Measurements from ENCODE around the gene ZCCHC24. TPM values are rescaled to one million over a fixed set of nuclear protein-coding genes. Genes with fewer than 3 reads are reported as not detected.

ZCCHC24 gene
- total and polyA plus RNA-seq, 2 of the 8 experiments (the other 6 are each of a cell fraction or from before 2014, with no cell fraction given): 3.9 to 6.9 TPM

DNA sequence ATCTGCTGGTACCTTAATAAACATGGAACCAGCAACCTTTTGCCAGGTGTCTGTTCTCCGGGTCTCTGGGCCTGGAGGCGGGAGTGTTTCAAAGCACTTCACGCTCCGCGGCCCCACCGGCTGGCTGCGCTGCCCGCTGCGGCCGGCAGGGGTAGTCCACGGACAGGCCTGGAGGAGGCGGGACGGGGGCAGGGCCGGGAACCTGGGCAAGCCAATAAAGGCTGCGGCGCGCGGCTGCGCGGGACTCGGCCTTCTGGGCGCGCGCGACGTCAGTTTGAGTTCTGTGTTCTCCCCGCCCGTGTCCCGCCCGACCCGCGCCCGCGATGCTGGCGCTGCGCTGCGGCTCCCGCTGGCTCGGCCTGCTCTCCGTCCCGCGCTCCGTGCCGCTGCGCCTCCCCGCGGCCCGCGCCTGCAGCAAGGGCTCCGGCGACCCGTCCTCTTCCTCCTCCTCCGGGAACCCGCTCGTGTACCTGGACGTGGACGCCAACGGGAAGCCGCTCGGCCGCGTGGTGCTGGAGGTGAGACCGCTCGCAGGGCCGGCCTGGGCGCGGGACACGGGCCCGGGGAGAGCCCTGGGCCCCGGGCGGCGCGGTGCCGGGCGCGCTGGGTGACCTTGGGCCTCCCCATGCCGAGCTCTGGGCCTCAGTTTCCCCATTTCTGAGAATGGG is 98.1 kb downstream of the ZCCHC24 start, which contains the start of gene PPIF:
Gene PPIF, plus strand, starts transcription at position 244 of the 668 bp plus-strand sequence. Its CDS starts 80 bp downstream, at position 324.
- DNase-seq (ENCODE audit: low read depth in 1 of 2, low spot score in 2 of 2) (peak; percentile 64 to 98), FAIRE-seq (no peak)
- H2BK120ac ChIP-seq (replicated peaks; ENCODE audit: low read depth, low read length): no peak within 1 kb of the TSS
- H4K20me1 ChIP-seq (replicated peaks in 1 of 2; ENCODE audit: control insufficient read depth in 1 of 2, insufficient read depth in 2 of 2, low read length in 2 of 2): peaks cover 12 to 15% of the 10 kb centered on the region in 2 experiments
- H2BK12ac ChIP-seq (ENCODE audit: low read depth, low read length): no peak within 1 kb of the TSS
- H3K23me2 ChIP-seq (ENCODE audit: low read depth, low read length): peaks cover 8% of the 10 kb centered on the region; the same call in 1 of the 2 replicates
- peaks cover 15% of the 10 kb centered on the region; the same call in 1 of the 2 replicates for H3K79me1 ChIP-seq (ENCODE audit: low read depth, low read length)
- H3K4me1 ChIP-seq (replicated peaks in 1 of 4; ENCODE audit: control insufficient read depth in 3 of 4, insufficient read depth in 4 of 4, low read length in 3 of 4): peaks cover 0 to 14% (median 6%) of the 10 kb centered on the region in 4 experiments; a peak in 6 of 7 replicates
- no peak within 1 kb of the TSS for H2BK20ac ChIP-seq (ENCODE audit: low read length)
- no peak within 1 kb of the TSS for H2AK5ac ChIP-seq (ENCODE audit: low read depth, low read length)
- peaks cover 12 to 30% (median 18%) of the 10 kb centered on the region in 4 experiments; a peak in 7 of 8 replicates for H3K36me3 ChIP-seq (ENCODE audit: control insufficient read depth in 2 of 4, insufficient read depth in 4 of 4, low read length in 3 of 4)
- no peak within 1 kb of the TSS for H3K23ac ChIP-seq (ENCODE audit: insufficient read length)
- H3K79me2 ChIP-seq (ENCODE audit: control insufficient read depth in 1 of 2, insufficient read depth in 2 of 2, low read length in 2 of 2): peaks cover 0 to 11% of the 10 kb centered on the region in 2 experiments; a peak in 1 of 4 replicates
- peak within 1 kb of the TSS; percentile 54 to 77 (median 58) for H3K4me3 ChIP-seq (ENCODE audit: extremely low read depth in 1 of 4, insufficient read depth in 2 of 4, low read depth in 3 of 4, low read length in 4 of 4)
- H3K4me2 ChIP-seq (ENCODE audit: insufficient read depth in 1 of 2, low read depth in 2 of 2, low read length in 2 of 2): peak within 1 kb of the TSS; percentile 64 to 92
- peak within 1 kb of the TSS; percentile 93 for H3K18ac ChIP-seq (ENCODE audit: extremely low read depth, low read length)
- no peak within 1 kb of the TSS for H3K56ac ChIP-seq (replicated peaks; ENCODE audit: insufficient read length, low read depth, low read length)
- no peak within 1 kb of the TSS for H2BK5ac ChIP-seq (ENCODE audit: low read depth, low read length)
- peak within 1 kb of the TSS; percentile 43; the same call in 1 of the 2 replicates for H3K27ac ChIP-seq (ENCODE audit: low read depth, low read length)
- peak within 1 kb of the TSS; percentile 31 for H4K5ac ChIP-seq (ENCODE audit: insufficient read length, low read depth, low read length)
- peak within 1 kb of the TSS; percentile 16 for H2AFZ ChIP-seq (ENCODE audit: low read length)
- H3K9ac ChIP-seq (replicated peaks in 1 of 4; ENCODE audit: extremely low read depth in 1 of 4, low read depth in 3 of 4, low read length in 3 of 4): peak within 1 kb of the TSS; percentile 21 to 93 (median 62); a peak in 6 of 7 replicates
- H4K8ac ChIP-seq (ENCODE audit: extremely low read depth, insufficient read depth, low read length): peak within 1 kb of the TSS; percentile 92
- H3K4ac ChIP-seq (replicated peaks; ENCODE audit: insufficient read length, low read depth, low read length): no peak within 1 kb of the TSS
- H3K14ac ChIP-seq (ENCODE audit: insufficient read length): no peak within 1 kb of the TSS
- POLR2A ChIA-PET (ENCODE audit: partially characterized antibody): interaction anchor here (0.8 to 2.2 kb wide), 12 partner anchors 11 to 190 kb away, joined by 3 to 12 read pairs (median 3); no protein-coding TSS in a partner anchor
- H3K9me3 ChIP-seq (ENCODE audit: insufficient read depth in 2 of 2, low read depth in 1 of 2, low read length in 1 of 2): no peaks in the 10 kb centered on the region
- CTCF ChIA-PET (ENCODE audit: partially characterized antibody): interaction anchor here (0.6 to 6.6 kb wide), 19 partner anchors 11 to 811 kb away, joined by 3 to 50 read pairs (median 3); no protein-coding TSS in a partner anchor
- WGBS, 2 experiments (ENCODE audit: extremely low coverage in 1 of 2, insufficient coverage in 1 of 2, insufficient read length in 1 of 2, insufficient replicate concordance in 2 of 2, low coverage in 1 of 2, low lambda C conversion rate in 2 of 2, missing lambda C conversion rate in 1 of 2): 2% methylated on average over 39 of the region's 77 CpGs; no CpG with 5 or more reads in 1 of the 2 experiments
- peak within 1 kb of the TSS; percentile 29; the same call in 1 of the 2 replicates for H2BK15ac ChIP-seq (ENCODE audit: low read length)
- no peaks in the 10 kb centered on the region for H3K27me3 ChIP-seq (replicated peaks in 1 of 4; ENCODE audit: control insufficient read depth in 3 of 4, extremely low read depth in 1 of 4, insufficient read depth in 3 of 4, low read length in 3 of 4)
- peak within 1 kb of the TSS; percentile 94 for H4K91ac ChIP-seq (replicated peaks; ENCODE audit: insufficient read length, low read length)
- TF ChIP-seq POLR2A (IDR thresholded peaks at IDR 0.05; ENCODE audit: control extremely low read depth in 1 of 2, low read depth in 2 of 2, low read length in 2 of 2) (peak in 1 of 2 experiments; percentile 67; a peak in 1 of 3 replicates), TAF1 (IDR thresholded peaks at IDR 0.05; ENCODE audit: low read depth, low read length) (peak; percentile 78), NRF1 (IDR thresholded peaks at IDR 0.05; ENCODE audit: low read depth, low read length) (peak; percentile 46), RAD21 (IDR thresholded peaks at IDR 0.05 in 1 of 2, conservative IDR thresholded peaks at IDR 0.05 in 1 of 2; ENCODE audit: low read depth in 2 of 2, low read length in 2 of 2) (peak; percentile 59 to 68), RXRA (IDR thresholded peaks at IDR 0.05; ENCODE audit: insufficient read depth, low read depth, low read length) (no peak), SIN3A (conservative IDR thresholded peaks at IDR 0.05 in 1 of 2, IDR thresholded peaks at IDR 0.05 in 1 of 2; ENCODE audit: low read depth in 1 of 2, low read length in 2 of 2) (no peak)
- TF ChIP-seq, protein P1, sequence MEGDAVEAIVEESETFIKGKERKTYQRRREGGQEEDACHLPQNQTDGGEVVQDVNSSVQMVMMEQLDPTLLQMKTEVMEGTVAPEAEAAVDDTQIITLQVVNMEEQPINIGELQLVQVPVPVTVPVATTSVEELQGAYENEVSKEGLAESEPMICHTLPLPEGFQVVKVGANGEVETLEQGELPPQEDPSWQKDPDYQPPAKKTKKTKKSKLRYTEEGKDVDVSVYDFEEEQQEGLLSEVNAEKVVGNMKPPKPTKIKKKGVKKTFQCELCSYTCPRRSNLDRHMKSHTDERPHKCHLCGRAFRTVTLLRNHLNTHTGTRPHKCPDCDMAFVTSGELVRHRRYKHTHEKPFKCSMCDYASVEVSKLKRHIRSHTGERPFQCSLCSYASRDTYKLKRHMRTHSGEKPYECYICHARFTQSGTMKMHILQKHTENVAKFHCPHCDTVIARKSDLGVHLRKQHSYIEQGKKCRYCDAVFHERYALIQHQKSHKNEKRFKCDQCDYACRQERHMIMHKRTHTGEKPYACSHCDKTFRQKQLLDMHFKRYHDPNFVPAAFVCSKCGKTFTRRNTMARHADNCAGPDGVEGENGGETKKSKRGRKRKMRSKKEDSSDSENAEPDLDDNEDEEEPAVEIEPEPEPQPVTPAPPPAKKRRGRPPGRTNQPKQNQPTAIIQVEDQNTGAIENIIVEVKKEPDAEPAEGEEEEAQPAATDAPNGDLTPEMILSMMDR (IDR thresholded peaks at IDR 0.05; ENCODE audit: control extremely low read depth in 1 of 3, insufficient read depth in 1 of 3, low read depth in 1 of 3, low read length in 3 of 3): peak; percentile 76 to 90 (median 83)
